LNCaP clone FGC (cell line): ENCODE results near the gene SAMD8.
"Not testable (repeated sequence)": the region's sequence is repeated elsewhere in the genome, so short reads cannot be mapped to it uniquely, and the experiment has no call there.

Experiments used
- DNase-seq: peaks from one replicate; pipeline ENCODE4 v3.0.0-alpha.2; 2011; ENCODE audit warnings: low read depth
- H3K4me3 ChIP-seq: 2 replicates; pipeline ENCODE4 v1.5.1; 2011; ENCODE audit warnings: mild to moderate bottlenecking, low read depth, low read length, control low read depth
- TF ChIP-seq, protein P1 (sequence below): IDR thresholded peaks from 2 replicates; pipeline ENCODE4 v1.5.1; 2012; ENCODE audit warnings: mild to moderate bottlenecking; ENCODE audit not compliant: control insufficient read depth, insufficient read depth; ENCODE audit errors: extremely low read depth

SAMD8 gene

DNA sequence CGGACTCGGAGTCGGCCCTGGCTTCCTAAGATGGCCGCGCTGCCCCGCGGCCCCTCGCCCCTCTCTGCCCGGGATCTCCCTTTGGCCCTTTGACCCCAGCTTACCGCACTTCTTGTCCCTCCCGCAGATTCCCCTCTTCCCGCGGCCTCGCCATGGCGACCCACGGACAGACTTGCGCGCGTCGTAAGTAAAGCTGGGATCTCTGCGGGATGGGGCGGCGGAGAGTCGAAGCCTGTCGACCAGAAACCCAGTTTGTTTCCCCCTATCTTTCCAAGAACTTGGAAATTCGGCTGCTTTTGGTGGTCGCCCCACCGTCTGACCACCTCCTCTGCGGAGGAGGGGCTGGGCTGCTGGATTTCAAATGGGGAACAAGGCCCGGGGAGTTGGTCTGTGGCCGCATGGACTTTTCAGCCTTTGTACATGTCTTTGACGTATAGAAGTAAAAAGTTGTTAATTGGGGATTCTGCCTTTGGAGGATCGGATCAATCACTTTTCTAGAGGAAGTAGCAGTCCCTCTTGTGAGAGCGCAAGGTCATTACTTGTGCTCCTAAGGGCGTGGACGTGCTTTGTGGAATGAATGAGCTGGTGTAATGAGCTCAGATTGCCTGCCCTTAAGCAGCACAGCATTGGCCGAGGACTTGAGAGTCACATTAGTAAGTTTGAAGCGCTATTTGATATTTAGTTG lies 99.7 kb downstream of the SAMD8 start:
- DNase-seq = no peak
- TF ChIP-seq, protein P1, sequence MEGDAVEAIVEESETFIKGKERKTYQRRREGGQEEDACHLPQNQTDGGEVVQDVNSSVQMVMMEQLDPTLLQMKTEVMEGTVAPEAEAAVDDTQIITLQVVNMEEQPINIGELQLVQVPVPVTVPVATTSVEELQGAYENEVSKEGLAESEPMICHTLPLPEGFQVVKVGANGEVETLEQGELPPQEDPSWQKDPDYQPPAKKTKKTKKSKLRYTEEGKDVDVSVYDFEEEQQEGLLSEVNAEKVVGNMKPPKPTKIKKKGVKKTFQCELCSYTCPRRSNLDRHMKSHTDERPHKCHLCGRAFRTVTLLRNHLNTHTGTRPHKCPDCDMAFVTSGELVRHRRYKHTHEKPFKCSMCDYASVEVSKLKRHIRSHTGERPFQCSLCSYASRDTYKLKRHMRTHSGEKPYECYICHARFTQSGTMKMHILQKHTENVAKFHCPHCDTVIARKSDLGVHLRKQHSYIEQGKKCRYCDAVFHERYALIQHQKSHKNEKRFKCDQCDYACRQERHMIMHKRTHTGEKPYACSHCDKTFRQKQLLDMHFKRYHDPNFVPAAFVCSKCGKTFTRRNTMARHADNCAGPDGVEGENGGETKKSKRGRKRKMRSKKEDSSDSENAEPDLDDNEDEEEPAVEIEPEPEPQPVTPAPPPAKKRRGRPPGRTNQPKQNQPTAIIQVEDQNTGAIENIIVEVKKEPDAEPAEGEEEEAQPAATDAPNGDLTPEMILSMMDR = no peak
- H3K4me3 ChIP-seq = peak overlapping the region; percentile 88

DNA sequence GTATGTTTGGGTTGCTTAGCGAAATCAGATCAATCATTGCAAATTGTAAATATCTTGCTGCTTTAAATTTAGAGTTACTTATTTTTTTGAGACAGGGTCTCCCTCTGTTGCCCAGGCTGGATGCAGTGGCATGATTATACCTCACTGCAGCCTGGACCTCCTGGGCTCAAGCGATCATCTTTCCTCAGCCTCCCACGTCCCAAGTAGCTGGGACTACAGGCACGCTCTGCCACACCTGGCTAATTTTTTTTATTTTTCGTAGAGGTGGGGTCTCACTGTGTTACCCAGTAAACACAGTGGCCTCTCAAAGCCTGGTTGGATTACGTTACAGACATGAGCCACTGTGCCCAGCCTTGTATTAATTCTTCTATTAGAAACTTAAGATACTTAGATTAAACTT lies 100.9 kb downstream of the SAMD8 start:
- peak overlapping the region; percentile 88 for H3K4me3 ChIP-seq
- DNase-seq = no peak
- TF ChIP-seq, protein P1 = no peak

DNA sequence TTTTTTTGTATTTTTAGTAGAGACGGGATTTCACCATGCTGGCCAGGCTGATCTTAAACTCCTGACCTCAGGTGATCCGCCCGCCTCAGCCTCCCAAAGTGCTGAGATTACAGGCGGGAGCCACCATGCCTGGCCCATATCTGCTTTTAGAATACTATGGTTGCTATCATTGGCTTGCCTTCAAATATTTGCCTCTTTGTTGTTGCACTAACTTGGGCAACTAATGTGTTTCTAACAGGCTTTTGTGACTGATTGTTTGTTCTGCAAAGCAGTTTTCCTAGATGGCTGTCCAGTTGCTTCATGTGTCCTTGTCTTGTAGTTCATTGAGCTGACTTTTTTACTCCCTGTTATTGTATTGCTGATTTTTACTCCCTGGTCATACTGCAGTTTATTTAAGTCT lies 108.8 kb downstream of the SAMD8 start:
- TF ChIP-seq, protein P1 = no peak

DNA sequence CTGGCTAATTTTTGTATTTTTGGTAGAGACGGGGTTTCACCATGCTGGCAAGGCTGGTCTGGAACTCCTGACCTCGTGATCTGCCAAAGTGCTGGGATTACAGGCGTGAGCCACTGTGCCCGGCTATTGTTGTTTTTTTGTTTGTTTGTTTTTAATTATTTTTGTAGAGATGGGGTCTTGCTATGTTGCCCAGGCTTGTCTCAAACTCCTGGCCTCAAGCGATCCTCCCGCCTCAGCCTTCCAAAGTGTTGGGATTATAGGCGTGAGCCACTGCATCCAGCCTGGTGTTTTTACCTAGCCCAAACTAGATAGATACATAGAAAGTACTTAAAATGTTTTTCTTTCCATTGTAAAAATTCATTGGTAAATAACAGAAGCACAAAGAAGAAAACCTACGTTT lies 110.0 kb downstream of the SAMD8 start:
- not testable (repeated sequence) for DNase-seq, H3K4me3 ChIP-seq

More for the DNA sequence above, 108.8 kb downstream of the SAMD8 start:
- no peak for DNase-seq
- no peak overlapping the region for H3K4me3 ChIP-seq

DNA sequence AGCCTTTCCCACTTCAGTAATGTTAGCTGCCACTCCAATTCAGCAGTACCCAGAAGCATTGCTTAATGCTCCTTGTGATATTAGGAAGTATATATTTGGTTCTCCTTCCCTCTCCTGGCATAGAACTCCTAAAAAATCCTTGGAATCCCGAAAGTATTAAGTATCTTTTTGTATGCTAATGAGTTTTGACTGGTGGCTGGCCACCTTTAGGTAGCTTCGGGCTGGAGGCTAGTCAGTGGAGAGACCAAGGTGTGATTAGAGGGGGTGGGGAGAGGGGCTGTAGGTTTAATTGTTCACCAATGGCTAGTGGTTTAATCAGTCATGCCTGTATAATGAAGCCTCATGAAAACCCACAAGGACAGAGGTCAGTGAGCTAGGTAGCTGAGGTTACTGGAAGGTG lies 112.1 kb downstream of the SAMD8 start:
- no peak for DNase-seq
- H3K4me3 ChIP-seq = no peak overlapping the region
- TF ChIP-seq, protein P1 = no peak

DNA sequence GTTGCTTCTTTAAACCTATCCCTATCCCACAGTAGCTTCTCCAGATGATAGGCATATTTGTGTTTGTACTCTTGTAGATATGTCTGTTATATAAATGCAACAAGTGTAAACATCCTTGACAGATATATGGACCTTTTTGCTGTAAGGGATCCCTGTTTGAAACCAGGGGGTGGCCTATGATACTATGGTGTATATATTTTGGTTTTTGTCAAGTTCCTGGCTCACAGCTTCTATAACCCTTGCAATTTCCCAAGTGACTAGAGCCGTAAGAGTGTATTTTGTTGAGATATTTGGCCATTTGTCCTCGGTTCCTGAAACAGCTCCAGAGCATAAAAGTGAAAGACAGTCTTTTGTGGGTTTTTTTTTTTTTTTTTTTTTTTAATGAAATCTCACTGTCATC lies 114.6 kb downstream of the SAMD8 start:
- no peak for DNase-seq
- no peak overlapping the region for H3K4me3 ChIP-seq
- TF ChIP-seq, protein P1 = no peak

DNA sequence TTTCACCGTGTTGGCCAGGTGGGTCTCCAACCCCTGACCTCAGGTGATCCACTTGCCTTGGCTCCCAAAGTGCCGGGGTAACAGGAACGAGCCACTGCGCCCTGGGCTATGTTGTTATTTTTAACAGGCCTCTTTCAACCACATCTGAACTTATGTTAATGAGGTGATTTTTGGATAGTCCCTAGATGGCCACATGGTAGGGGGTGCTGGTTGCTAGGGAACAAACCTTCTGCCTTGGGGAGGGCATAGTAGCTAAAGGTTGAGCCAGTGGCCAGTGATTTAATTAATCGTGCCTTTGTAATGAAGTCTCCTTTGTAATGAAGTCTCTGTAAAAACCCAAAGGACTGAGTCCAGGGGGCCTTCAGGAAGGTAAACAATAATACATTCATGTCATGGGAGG lies 115.2 kb downstream of the SAMD8 start:
- no peak overlapping the region for H3K4me3 ChIP-seq
- DNase-seq = no peak
- TF ChIP-seq, protein P1 = no peak
